Naive B cell (primary cell): ENCODE data around the gene DNAJA1. TPM values are rescaled to one million over a fixed set of nuclear protein-coding genes. Genes with fewer than 3 reads are reported as not detected.

ENCODE experiments used
- ATAC-seq, 2 donors: fragments of 150-1000 bp; cut with Tn5 transposase; 2 replicates each; pipeline ENCODE4 v1.10.0; 2021; ENCODE audit warnings: low read depth in 2 of 2, mild to moderate bottlenecking in 2 of 2, moderate library complexity in 2 of 2
- DNase-seq: peaks from one replicate; pipeline ENCODE4 v3.0.0; 2022
- H3K27ac Mint-ChIP-seq, 6 donors: one replicate each; pipeline ENCODE4 v1.8.0; 2020 to 2022; ENCODE audit warnings: mild to moderate bottlenecking in 6 of 6, mixed read lengths in 6 of 6, moderate library complexity in 5 of 6, inconsistent platforms in 2 of 6
- H3K27me3 Mint-ChIP-seq, 3 donors: one replicate each; pipeline ENCODE4 v1.8.0; 2021 to 2022; ENCODE audit warnings: mixed read lengths in 3 of 3, mild to moderate bottlenecking in 1 of 3
- H3K36me3 Mint-ChIP-seq, 2 donors: one replicate each; pipeline ENCODE4 v1.8.0; 2020 to 2022; ENCODE audit warnings: mixed read lengths in 2 of 2, inconsistent platforms in 1 of 2, mild to moderate bottlenecking in 1 of 2
- H3K4me1 Mint-ChIP-seq, 3 donors: one replicate each; pipeline ENCODE4 v1.8.0; 2020 to 2022; ENCODE audit warnings: mixed read lengths in 3 of 3, inconsistent platforms in 1 of 3, mild to moderate bottlenecking in 1 of 3, moderate library complexity in 1 of 3
- H3K4me3 Mint-ChIP-seq, 8 donors: one replicate each; pipeline ENCODE4 v1.8.0; 2020 to 2022; ENCODE audit warnings: mild to moderate bottlenecking in 8 of 8, mixed read lengths in 8 of 8, moderate library complexity in 8 of 8, inconsistent platforms in 2 of 8
- H3K9me3 Mint-ChIP-seq, 7 donors: one replicate each; pipeline ENCODE4 v1.8.0; 2020 to 2022; ENCODE audit warnings: mixed read lengths in 7 of 7, mild to moderate bottlenecking in 5 of 7, inconsistent platforms in 2 of 7, moderate library complexity in 1 of 7
- polyA plus RNA-seq, 6 donors: library from polyadenylated mRNA; unstranded; fragments of 300-500 nt; fragmentation: Illumina TruSeq; gene quantifications; one replicate each; pipeline ENCODE4 v1.2.3, GENCODE V29; 2021; ENCODE audit warnings: low read depth in 6 of 6

Gene DNAJA1
- polyA plus RNA-seq, 6 donors from 2014 or later, result 69.9 to 104 (median 86.7) TPM

DNA sequence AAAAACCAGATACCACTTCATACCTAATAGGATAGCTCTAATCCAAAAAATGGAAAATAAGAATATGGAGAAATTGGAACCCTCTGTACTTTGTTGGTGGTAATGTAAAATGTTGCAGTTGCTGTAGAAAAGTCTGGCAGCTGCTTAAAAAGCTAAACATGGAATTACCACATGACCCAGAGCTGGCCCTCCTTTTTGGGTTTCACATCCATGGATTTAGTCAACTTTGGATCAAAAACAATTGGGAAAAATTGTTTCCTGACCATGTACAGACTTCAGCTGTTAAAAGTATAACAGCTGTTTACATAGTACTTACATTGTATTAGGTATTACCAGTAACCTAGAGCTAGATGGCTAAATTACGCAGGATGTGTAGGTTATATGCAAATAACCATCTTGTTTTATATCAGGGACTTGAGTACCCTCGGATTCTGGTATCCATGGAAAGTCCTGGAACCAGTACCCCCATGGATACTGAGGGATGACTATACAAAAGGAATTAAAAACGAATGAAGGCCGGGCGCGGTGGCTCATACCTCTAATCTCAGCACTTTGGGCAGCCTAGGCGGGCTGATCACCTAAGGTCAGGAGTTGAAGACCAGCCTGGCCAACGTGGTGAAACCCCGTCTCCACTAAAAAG is 15.8 kb downstream of the DNAJA1 start:
- no peaks in the 10 kb centered on the region for H3K27me3 Mint-ChIP-seq
- DNase-seq (no peak), ATAC-seq (no peak)
- no peaks in the 10 kb centered on the region for H3K9me3 Mint-ChIP-seq
- no peak overlapping the region for H3K4me3 Mint-ChIP-seq
- H3K36me3 Mint-ChIP-seq, result peaks cover 14 to 20% of the 10 kb centered on the region in 2 donors
- H3K4me1 Mint-ChIP-seq, result peaks cover 13 to 18% (median 16%) of the 10 kb centered on the region in 3 donors
- H3K27ac Mint-ChIP-seq, result peak overlapping the region in 1 of 6 donors; percentile 32

GRCh38 chr9:33041432-33042188 is 16.5 kb downstream of the DNAJA1 start:
- no peak overlapping the region for H3K27ac Mint-ChIP-seq
- no peak for DNase-seq
- no peaks in the 10 kb centered on the region for H3K27me3 Mint-ChIP-seq
- ATAC-seq, result no peak
- H3K4me1 Mint-ChIP-seq, result peaks cover 10 to 14% (median 13%) of the 10 kb centered on the region in 3 donors
- peak overlapping the region in 1 of 8 donors; percentile 23 for H3K4me3 Mint-ChIP-seq
- peaks cover 11 to 14% of the 10 kb centered on the region in 2 donors for H3K36me3 Mint-ChIP-seq
- no peaks in the 10 kb centered on the region for H3K9me3 Mint-ChIP-seq

- Mint-ChIP-seq H3K36me3 (peaks cover 9 to 15% of the 10 kb centered on the region in 2 donors), H3K9me3 (no peaks in the 10 kb centered on the region), H3K27me3 (no peaks in the 10 kb centered on the region), H3K4me3 (no peak overlapping the region), H3K4me1 (peaks cover 10 to 14% (median 13%) of the 10 kb centered on the region in 3 donors), H3K27ac (no peak overlapping the region)
- ATAC-seq, result no peak
- no peak for DNase-seq
These were observed 17.4 kb downstream of the DNAJA1 start for GRCh38 chr9:33042473-33042872.

DNA sequence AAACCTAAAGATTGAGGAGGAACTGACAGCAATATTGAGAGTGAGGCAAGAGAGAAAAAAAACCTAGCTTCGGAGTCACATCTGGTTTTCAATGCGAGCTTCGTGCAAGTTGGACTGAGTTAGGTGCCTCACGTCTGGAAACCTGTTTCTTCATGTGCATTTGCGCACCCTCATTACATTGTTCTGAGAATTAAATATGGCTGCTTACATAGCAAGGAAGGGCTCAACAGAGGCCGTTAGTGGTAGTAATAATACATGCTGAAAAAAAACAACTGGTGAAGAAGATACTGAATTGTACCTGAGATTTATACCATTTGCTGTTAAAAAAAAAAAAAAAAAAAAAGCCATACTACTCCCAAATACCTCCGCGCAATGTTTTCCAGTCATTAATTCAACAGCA is 18.6 kb downstream of the DNAJA1 start:
- Mint-ChIP-seq H3K4me1 (peaks cover 10 to 14% (median 13%) of the 10 kb centered on the region in 3 donors), H3K36me3 (peaks cover 12 to 15% of the 10 kb centered on the region in 2 donors), H3K4me3 (peak overlapping the region; percentile 77 to 90 (median 85)), H3K27me3 (no peaks in the 10 kb centered on the region), H3K27ac (peak overlapping the region in 5 of 6 donors; percentile 15 to 88 (median 75)), H3K9me3 (no peaks in the 10 kb centered on the region)
- ATAC-seq, result no peak
- no peak for DNase-seq

- H3K27ac Mint-ChIP-seq, result peak overlapping the region in 4 of 6 donors; percentile 73 to 88 (median 77)
- no peaks in the 10 kb centered on the region for H3K9me3 Mint-ChIP-seq
- no peaks in the 10 kb centered on the region for H3K27me3 Mint-ChIP-seq
- peak overlapping the region; percentile 77 to 90 (median 85) for H3K4me3 Mint-ChIP-seq
- peaks cover 7 to 16% of the 10 kb centered on the region in 2 donors for H3K36me3 Mint-ChIP-seq
- ATAC-seq, result peak; percentile 87 to 90
- DNase-seq, result peak; percentile 67
- peaks cover 10 to 14% (median 13%) of the 10 kb centered on the region in 3 donors for H3K4me1 Mint-ChIP-seq
These were observed 19.1 kb downstream of the DNAJA1 start for GRCh38 chr9:33044162-33044673.

GRCh38 chr9:33044677-33045282 is 19.7 kb downstream of the DNAJA1 start:
- Mint-ChIP-seq H3K36me3 (peaks cover 12 to 16% of the 10 kb centered on the region in 2 donors), H3K4me3 (peak overlapping the region; percentile 77 to 90 (median 85)), H3K27me3 (no peaks in the 10 kb centered on the region), H3K4me1 (peaks cover 12 to 16% (median 15%) of the 10 kb centered on the region in 3 donors), H3K9me3 (peaks cover 0 to under 1% (median 0%) of the 10 kb centered on the region in 7 donors), H3K27ac (peak overlapping the region in 3 of 6 donors; percentile 73 to 91 (median 79))
- no peak for ATAC-seq
- DNase-seq, result no peak

GRCh38 chr9:33046061-33046460 is 21.0 kb downstream of the DNAJA1 start:
- no peaks in the 10 kb centered on the region for H3K27me3 Mint-ChIP-seq
- H3K4me3 Mint-ChIP-seq, result peak overlapping the region in 1 of 8 donors; percentile 24
- peaks cover 15 to 22% (median 17%) of the 10 kb centered on the region in 3 donors for H3K4me1 Mint-ChIP-seq
- ATAC-seq, result no peak
- peaks cover 0 to 2% (median 0%) of the 10 kb centered on the region in 7 donors for H3K9me3 Mint-ChIP-seq
- DNase-seq, result no peak
- peaks cover 16 to 17% of the 10 kb centered on the region in 2 donors for H3K36me3 Mint-ChIP-seq
- H3K27ac Mint-ChIP-seq, result peak overlapping the region in 1 of 6 donors; percentile 63

DNA sequence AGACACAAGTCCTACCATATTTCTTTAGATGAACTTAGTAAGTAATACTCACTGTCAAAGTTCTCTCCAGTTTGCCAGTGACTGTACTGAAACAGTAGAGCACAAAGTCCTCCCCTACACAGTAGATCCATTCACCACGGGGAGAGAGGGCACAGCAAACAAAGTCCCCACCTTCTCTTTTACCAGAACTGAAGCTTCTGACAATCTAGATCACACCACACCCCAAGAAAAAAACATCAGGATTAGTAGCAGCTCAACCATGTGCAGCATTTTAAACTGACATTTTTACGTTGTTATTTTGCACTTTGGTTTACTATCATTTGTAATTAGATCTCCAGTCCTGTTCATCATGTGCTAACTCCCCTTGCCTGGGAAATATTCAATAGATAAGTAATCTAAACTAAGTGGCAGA is 23.0 kb downstream of the DNAJA1 start:
- H3K27ac Mint-ChIP-seq, result peak overlapping the region in 1 of 6 donors; percentile 34
- DNase-seq, result no peak

GRCh38 chr9:33049680-33050361 is 24.7 kb downstream of the DNAJA1 start:
- ATAC-seq, result no peak
- H3K36me3 Mint-ChIP-seq, result peaks cover 22% of the 10 kb centered on the region in 2 donors
- no peak overlapping the region for H3K4me3 Mint-ChIP-seq

More for the DNA sequence above, 23.0 kb downstream of the DNAJA1 start:
- peak overlapping the region in 1 of 8 donors; percentile 13 for H3K4me3 Mint-ChIP-seq
- H3K27me3 Mint-ChIP-seq, result no peaks in the 10 kb centered on the region
- H3K4me1 Mint-ChIP-seq, result peaks cover 21 to 26% (median 21%) of the 10 kb centered on the region in 3 donors
- H3K36me3 Mint-ChIP-seq, result peaks cover 22% of the 10 kb centered on the region in 2 donors
- H3K9me3 Mint-ChIP-seq, result peaks cover 0 to 4% (median 0%) of the 10 kb centered on the region in 7 donors
- no peak for ATAC-seq

GRCh38 chr9:33051144-33051543 is 26.1 kb downstream of the DNAJA1 start:
- peaks cover 18 to 22% of the 10 kb centered on the region in 2 donors for H3K36me3 Mint-ChIP-seq

More at GRCh38 chr9:33049680-33050361, 24.7 kb downstream of the DNAJA1 start:
- no peak for DNase-seq
- Mint-ChIP-seq H3K9me3 (peaks cover 0 to 4% (median 0%) of the 10 kb centered on the region in 7 donors), H3K4me1 (peaks cover 10 to 14% (median 11%) of the 10 kb centered on the region in 3 donors), H3K27ac (peak overlapping the region in 2 of 6 donors; percentile 26 to 47), H3K27me3 (no peaks in the 10 kb centered on the region)

DNA sequence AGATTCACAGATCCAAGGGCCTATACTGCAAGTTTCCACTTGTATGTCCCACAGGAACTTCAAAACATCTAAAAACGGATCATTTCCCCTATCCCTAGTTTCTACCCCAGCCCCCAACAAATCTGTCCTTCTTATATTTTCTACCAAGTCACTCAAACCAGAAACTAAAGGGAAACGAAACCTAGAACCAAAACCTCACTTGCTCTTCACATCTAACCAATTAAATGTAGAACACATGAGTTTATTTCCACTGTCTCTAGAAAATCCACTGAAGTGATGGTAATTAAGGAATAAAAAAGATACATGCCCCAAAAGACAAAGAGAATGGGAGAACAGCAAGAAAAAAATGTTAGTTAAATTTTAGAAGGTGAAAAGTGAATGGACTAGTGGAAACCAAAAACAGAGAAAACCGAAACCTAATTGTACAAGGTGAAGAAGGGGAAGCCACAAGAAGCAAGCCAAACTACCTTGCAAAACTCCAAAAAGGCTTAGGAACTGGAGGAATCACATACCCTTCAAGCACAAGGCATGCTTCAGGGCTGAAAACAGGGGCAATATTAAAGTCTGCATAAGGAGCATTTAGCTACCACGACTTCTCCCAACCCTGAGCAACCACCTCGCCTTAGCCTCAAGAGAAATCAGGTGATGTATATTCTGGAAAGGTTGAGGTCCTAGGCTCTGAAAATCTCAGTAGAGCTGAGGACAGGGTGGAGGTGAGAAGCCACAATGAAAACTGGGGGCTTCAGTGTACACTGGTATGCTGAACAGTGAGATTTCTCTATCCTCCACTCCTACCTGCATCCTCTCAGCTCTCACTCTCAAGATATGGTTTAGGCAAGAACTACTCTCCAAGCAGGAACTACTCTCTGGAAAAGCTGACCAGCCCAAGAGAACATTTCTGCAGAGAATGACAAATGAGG is 40.3 kb downstream of the DNAJA1 start:
- peaks cover 6 to 21% of the 10 kb centered on the region in 2 donors for H3K36me3 Mint-ChIP-seq
- peak overlapping the region in 5 of 6 donors; percentile 3 to 87 (median 70) for H3K27ac Mint-ChIP-seq
- H3K27me3 Mint-ChIP-seq, result no peaks in the 10 kb centered on the region
- no peaks in the 10 kb centered on the region for H3K9me3 Mint-ChIP-seq
- H3K4me1 Mint-ChIP-seq, result peaks cover 14 to 18% (median 16%) of the 10 kb centered on the region in 3 donors
- peak overlapping the region in 5 of 8 donors; percentile 1 to 51 (median 22) for H3K4me3 Mint-ChIP-seq
- peak; percentile 36 to 50 for ATAC-seq
- no peak for DNase-seq

More at GRCh38 chr9:33051144-33051543, 26.1 kb downstream of the DNAJA1 start:
- DNase-seq (peak; percentile 19), ATAC-seq (peak; percentile 62 to 65)
- Mint-ChIP-seq H3K9me3 (peaks cover 0 to 4% (median 0%) of the 10 kb centered on the region in 7 donors), H3K27me3 (no peaks in the 10 kb centered on the region), H3K27ac (peak overlapping the region in 4 of 6 donors; percentile 39 to 86 (median 62)), H3K4me1 (peaks cover 8 to 12% (median 11%) of the 10 kb centered on the region in 3 donors), H3K4me3 (no peak overlapping the region)
